OCI-LY1 (cell line): Measurements from ENCODE around the gene MED31.

Source experiments
- H2AFZ ChIP-seq: fragments of 200-600 bp; sonication (generic), shearing (Covaris generic); 2 replicates; pipeline ENCODE4 v1.6.0; 2014; ENCODE audit warnings: antibody characterized with exemption, mild to moderate bottlenecking, low read length
- H3F3A ChIP-seq: fragments of 200-600 bp; sonication (generic), shearing (Covaris generic); 2 replicates; pipeline ENCODE4 v1.6.0; 2014; ENCODE audit warnings: mild to moderate bottlenecking, antibody characterized with exemption, low read length, moderate library complexity; ENCODE audit not compliant: insufficient read depth
- H3K27ac ChIP-seq: fragments of 200-600 bp; sonication (generic); 2 replicates; pipeline ENCODE4 v1.5.1; 2014; ENCODE audit warnings: low read length, mixed run types, mild to moderate bottlenecking, low read depth; ENCODE audit not compliant: poor library complexity, severe bottlenecking
- H3K27me3 ChIP-seq: fragments of 200-600 bp; sonication (generic); 2 replicates; pipeline ENCODE4 v1.6.0; 2014; ENCODE audit warnings: antibody characterized with exemption, mild to moderate bottlenecking, low read length, moderate library complexity; ENCODE audit not compliant: insufficient read depth
- H3K36me3 ChIP-seq: fragments of 200-600 bp; sonication (generic); 2 replicates; pipeline ENCODE4 v1.6.1; 2014; ENCODE audit warnings: mild to moderate bottlenecking, antibody characterized with exemption, low read length, moderate library complexity, mixed read lengths; ENCODE audit not compliant: insufficient read depth
- H3K4me1 ChIP-seq: fragments of 200-600 bp; sonication (generic); 2 replicates; pipeline ENCODE4 v1.5.1; 2014; ENCODE audit warnings: mild to moderate bottlenecking, low read length, moderate library complexity; ENCODE audit not compliant: insufficient read depth, severe bottlenecking
- H3K4me2 ChIP-seq: fragments of 200-600 bp; sonication (generic), shearing (Covaris generic); 2 replicates; pipeline ENCODE4 v1.6.1; 2014; ENCODE audit warnings: low read length
- H3K4me3 ChIP-seq: fragments of 200-600 bp; sonication (generic); 2 replicates; pipeline ENCODE4 v1.5.1; 2014; ENCODE audit warnings: low read length, low read depth, mild to moderate bottlenecking, mixed read lengths; ENCODE audit not compliant: poor library complexity, severe bottlenecking
- H3K79me2 ChIP-seq: fragments of 200-600 bp; shearing (Covaris generic); 2 replicates; pipeline ENCODE4 v1.6.1; 2016; ENCODE audit warnings: mixed run types, low read length, mixed read lengths; ENCODE audit not compliant: insufficient read depth
- H3K9ac ChIP-seq: fragments of 200-600 bp; sonication (generic), shearing (Covaris generic); 2 replicates; pipeline ENCODE4 v1.6.1; 2014; ENCODE audit warnings: mild to moderate bottlenecking, low read length, mixed read lengths
- H3K9me2 ChIP-seq: fragments of 200-600 bp; sonication (generic), shearing (Covaris generic); 2 replicates; pipeline ENCODE4 v1.6.1; 2014; ENCODE audit warnings: low read depth, mild to moderate bottlenecking, low read length, mixed read lengths
- H3K9me3 ChIP-seq: fragments of 200-600 bp; shearing (Covaris generic); 2 replicates; pipeline ENCODE4 v1.6.1; 2014; ENCODE audit warnings: low read length, mixed read lengths
- H4K20me1 ChIP-seq: fragments of 200-600 bp; sonication (generic), shearing (Covaris generic); 2 replicates; pipeline ENCODE4 v1.6.0; 2016; ENCODE audit warnings: mild to moderate bottlenecking, low read length; ENCODE audit not compliant: insufficient read depth
- CTCF ChIP-seq: fragments of 200-600 bp; sonication (generic), shearing (Covaris generic); IDR thresholded peaks from 2 replicates; pipeline ENCODE4 v1.5.1; 2017; ENCODE audit warnings: mild to moderate bottlenecking, antibody characterized with exemption, low read length, moderate library complexity, mixed read lengths
- EZH2 ChIP-seq: fragments of 200-600 bp; sonication (generic), shearing (Covaris generic); IDR thresholded peaks from 2 replicates; pipeline ENCODE4 v1.8.0; 2017; ENCODE audit warnings: borderline replicate concordance, mixed run types, mild to moderate bottlenecking, antibody characterized with exemption, low read length, moderate library complexity, mixed read lengths

Gene MED31

GRCh38 chr17:6640536-6641246, 10.7 kb downstream of the MED31 start, which contains the start of the genes KIAA0753 and TXNDC17:
Gene KIAA0753 (minus strand): TSS chr17:6640711. CDS start chr17:6635103, 5,608 bp downstream.
Gene TXNDC17 (plus strand): TSS chr17:6641060. CDS start chr17:6641083, 23 bp downstream.
- Histone ChIP-seq H3K27me3 (no peaks in the 10 kb centered on the region), H3K9ac (peak within 1 kb of the TSS; percentile 99), H3K79me2 (peaks cover 6% of the 10 kb centered on the region; the same call in 1 of the 2 replicates), H4K20me1 (no peaks in the 10 kb centered on the region), H3K4me3 (peak within 1 kb of the TSS; percentile 88), H3K4me1 (peaks cover 31% of the 10 kb centered on the region), H2AFZ (no peak within 1 kb of the TSS), H3K4me2 (peak within 1 kb of the TSS; percentile 98), H3K9me3 (no peaks in the 10 kb centered on the region), H3F3A (no peaks in the 10 kb centered on the region; the same call in 1 of the 2 replicates), H3K9me2 (no peaks in the 10 kb centered on the region), H3K36me3 (peaks cover 38% of the 10 kb centered on the region), H3K27ac (peak within 1 kb of the TSS; percentile 65)
- no peak for TF ChIP-seq CTCF
- no peak for TF ChIP-seq EZH2

GRCh38 chr17:6639586-6640535, 11.5 kb downstream of the MED31 start:
- Histone ChIP-seq H3K36me3 (peaks cover 31% of the 10 kb centered on the region), H3K27ac (no peak overlapping the region), H3K4me2 (peak overlapping the region; percentile 98), H3K9me3 (no peaks in the 10 kb centered on the region), H2AFZ (no peak overlapping the region), H4K20me1 (no peaks in the 10 kb centered on the region), H3F3A (no peaks in the 10 kb centered on the region; the same call in 1 of the 2 replicates), H3K4me3 (peak overlapping the region; percentile 88), H3K79me2 (peaks cover 6% of the 10 kb centered on the region; the same call in 1 of the 2 replicates), H3K4me1 (peaks cover 31% of the 10 kb centered on the region), H3K9me2 (no peaks in the 10 kb centered on the region), H3K9ac (peak overlapping the region; percentile 99), H3K27me3 (no peaks in the 10 kb centered on the region)
- TF ChIP-seq EZH2 (no peak), CTCF (no peak)

GRCh38 chr17:6639014-6639585, 12.3 kb downstream of the MED31 start:
- Histone ChIP-seq H3K4me2 (peak overlapping the region; percentile 98), H3K9me3 (no peaks in the 10 kb centered on the region), H3K9ac (peak overlapping the region; percentile 99), H3K4me3 (peak overlapping the region; percentile 88), H3K79me2 (peaks cover 6% of the 10 kb centered on the region; the same call in 1 of the 2 replicates), H3K9me2 (no peaks in the 10 kb centered on the region), H3K27me3 (no peaks in the 10 kb centered on the region), H4K20me1 (no peaks in the 10 kb centered on the region), H3K4me1 (peaks cover 31% of the 10 kb centered on the region), H3F3A (no peaks in the 10 kb centered on the region; the same call in none of the 2 replicates), H3K27ac (no peak overlapping the region), H2AFZ (no peak overlapping the region), H3K36me3 (peaks cover 31% of the 10 kb centered on the region)
- TF ChIP-seq EZH2, result no peak
- TF ChIP-seq CTCF, result no peak
